Measurements from ENCODE around the gene HDAC4. TPM values are rescaled to one million over a fixed set of nuclear protein-coding genes. Genes with fewer than 3 reads are reported as not detected.

HDAC4 gene
- total RNA-seq, 1 experiment from 2014 or later, result 47.6 TPM

Small RNAs within 50 kb of the gene (microRNA-seq; reads per million reads assigned to microRNA genes)
- gene MIR2467 (ENCODE audit: borderline number of aligned reads) (not detected), gene MIR4269 (ENCODE audit: borderline number of aligned reads) (not detected), gene MIR4440 (ENCODE audit: borderline number of aligned reads) (not detected), gene MIR4441 (ENCODE audit: borderline number of aligned reads) (not detected)
